SK-N-SH (cell line): Measurements from ENCODE around the gene EIPR1.

Experiments used
- GATA2 ChIP-seq: sonication (generic); formaldehyde crosslinking; IDR thresholded peaks from 2 replicates; pipeline ENCODE4 v1.5.0; 2020; ENCODE audit warnings: mild to moderate bottlenecking, missing genetic modification reagents
- MXI1 ChIP-seq: IDR thresholded peaks from 2 replicates; pipeline ENCODE4 v1.6.1; 2012; ENCODE audit warnings: mild to moderate bottlenecking, low read depth, low read length, improper control_type of control experiment
- NFIC ChIP-seq: IDR thresholded peaks from 2 replicates; pipeline ENCODE4 v1.4.0; 2012; ENCODE audit warnings: borderline replicate concordance
- POLR2AphosphoS5 ChIP-seq: IDR thresholded peaks from 2 replicates; pipeline ENCODE4 v1.6.1; 2012; ENCODE audit warnings: low read depth, low read length
- RCOR1 ChIP-seq: fragments of 150-350 bp; IDR thresholded peaks from 2 replicates; pipeline ENCODE4 v1.6.1; 2017; ENCODE audit warnings: antibody characterized with exemption, low read length
- TAF1 ChIP-seq: IDR thresholded peaks from 2 replicates; pipeline ENCODE4 v1.6.1; 2012; ENCODE audit warnings: low read depth, mild to moderate bottlenecking, low read length, moderate library complexity, borderline replicate concordance
- TF ChIP-seq, protein P1 (sequence below): fragments of 200-600 bp; sonication (generic); IDR thresholded peaks from 2 replicates; pipeline ENCODE4 v1.6.1; 2017; ENCODE audit warnings: antibody characterized with exemption, mild to moderate bottlenecking, moderate library complexity
- TF ChIP-seq, protein P2 (sequence below): IDR thresholded peaks from 2 replicates; pipeline ENCODE4 v1.4.0; 2012; ENCODE audit warnings: low read depth, borderline replicate concordance

DNA sequence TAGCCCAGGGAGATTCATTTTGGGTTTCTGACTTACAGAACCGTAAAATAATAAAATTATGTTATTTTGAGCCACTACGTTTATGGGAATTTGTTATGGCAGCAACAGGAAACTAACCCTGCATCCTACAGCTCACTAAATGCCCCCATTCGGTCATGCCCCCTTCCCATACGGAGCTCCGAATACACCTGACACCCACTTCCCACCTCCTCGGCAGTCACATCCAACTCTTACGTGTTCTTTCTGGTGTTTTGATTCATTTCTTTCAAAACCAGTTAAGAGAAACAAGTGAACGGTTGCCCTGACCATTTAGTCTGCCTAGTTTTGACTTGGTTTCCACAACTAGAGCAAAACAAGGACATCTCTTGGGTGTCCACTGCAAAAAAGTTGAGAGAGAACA, 19.7 kb downstream of the EIPR1 start:
- TF ChIP-seq, protein P1, sequence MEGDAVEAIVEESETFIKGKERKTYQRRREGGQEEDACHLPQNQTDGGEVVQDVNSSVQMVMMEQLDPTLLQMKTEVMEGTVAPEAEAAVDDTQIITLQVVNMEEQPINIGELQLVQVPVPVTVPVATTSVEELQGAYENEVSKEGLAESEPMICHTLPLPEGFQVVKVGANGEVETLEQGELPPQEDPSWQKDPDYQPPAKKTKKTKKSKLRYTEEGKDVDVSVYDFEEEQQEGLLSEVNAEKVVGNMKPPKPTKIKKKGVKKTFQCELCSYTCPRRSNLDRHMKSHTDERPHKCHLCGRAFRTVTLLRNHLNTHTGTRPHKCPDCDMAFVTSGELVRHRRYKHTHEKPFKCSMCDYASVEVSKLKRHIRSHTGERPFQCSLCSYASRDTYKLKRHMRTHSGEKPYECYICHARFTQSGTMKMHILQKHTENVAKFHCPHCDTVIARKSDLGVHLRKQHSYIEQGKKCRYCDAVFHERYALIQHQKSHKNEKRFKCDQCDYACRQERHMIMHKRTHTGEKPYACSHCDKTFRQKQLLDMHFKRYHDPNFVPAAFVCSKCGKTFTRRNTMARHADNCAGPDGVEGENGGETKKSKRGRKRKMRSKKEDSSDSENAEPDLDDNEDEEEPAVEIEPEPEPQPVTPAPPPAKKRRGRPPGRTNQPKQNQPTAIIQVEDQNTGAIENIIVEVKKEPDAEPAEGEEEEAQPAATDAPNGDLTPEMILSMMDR: no peak
- TF ChIP-seq, protein P2, sequence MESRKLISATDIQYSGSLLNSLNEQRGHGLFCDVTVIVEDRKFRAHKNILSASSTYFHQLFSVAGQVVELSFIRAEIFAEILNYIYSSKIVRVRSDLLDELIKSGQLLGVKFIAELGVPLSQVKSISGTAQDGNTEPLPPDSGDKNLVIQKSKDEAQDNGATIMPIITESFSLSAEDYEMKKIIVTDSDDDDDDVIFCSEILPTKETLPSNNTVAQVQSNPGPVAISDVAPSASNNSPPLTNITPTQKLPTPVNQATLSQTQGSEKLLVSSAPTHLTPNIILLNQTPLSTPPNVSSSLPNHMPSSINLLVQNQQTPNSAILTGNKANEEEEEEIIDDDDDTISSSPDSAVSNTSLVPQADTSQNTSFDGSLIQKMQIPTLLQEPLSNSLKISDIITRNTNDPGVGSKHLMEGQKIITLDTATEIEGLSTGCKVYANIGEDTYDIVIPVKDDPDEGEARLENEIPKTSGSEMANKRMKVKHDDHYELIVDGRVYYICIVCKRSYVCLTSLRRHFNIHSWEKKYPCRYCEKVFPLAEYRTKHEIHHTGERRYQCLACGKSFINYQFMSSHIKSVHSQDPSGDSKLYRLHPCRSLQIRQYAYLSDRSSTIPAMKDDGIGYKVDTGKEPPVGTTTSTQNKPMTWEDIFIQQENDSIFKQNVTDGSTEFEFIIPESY: no peak
- TF ChIP-seq GATA2 (CRISPR knock-in tag) (no peak), MXI1 (no peak), TAF1 (no peak), POLR2AphosphoS5 (no peak), NFIC (no peak), RCOR1 (no peak)
